Measurements from ENCODE around the gene OR5K2.

DNA sequence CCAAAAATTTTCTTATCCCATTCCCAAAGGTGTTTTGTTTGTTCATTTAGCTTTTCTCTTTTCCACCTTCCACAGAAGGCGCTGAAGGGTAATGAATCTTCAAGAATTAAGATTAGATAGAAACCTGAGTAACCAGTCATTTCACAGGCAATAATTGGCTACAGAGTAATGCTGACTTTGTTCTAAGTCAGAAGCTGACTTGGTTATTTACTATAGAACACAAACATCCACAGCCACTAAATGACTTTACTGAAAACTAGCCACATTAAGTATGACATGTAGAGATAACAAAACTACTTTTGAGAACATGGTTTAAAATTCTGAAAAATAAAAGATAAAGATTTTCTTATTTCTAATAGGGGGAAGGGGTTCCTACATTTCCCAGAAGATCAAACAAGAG lies 17.5 kb downstream of the OR5K2 start:
- TF ChIP-seq, protein P1, sequence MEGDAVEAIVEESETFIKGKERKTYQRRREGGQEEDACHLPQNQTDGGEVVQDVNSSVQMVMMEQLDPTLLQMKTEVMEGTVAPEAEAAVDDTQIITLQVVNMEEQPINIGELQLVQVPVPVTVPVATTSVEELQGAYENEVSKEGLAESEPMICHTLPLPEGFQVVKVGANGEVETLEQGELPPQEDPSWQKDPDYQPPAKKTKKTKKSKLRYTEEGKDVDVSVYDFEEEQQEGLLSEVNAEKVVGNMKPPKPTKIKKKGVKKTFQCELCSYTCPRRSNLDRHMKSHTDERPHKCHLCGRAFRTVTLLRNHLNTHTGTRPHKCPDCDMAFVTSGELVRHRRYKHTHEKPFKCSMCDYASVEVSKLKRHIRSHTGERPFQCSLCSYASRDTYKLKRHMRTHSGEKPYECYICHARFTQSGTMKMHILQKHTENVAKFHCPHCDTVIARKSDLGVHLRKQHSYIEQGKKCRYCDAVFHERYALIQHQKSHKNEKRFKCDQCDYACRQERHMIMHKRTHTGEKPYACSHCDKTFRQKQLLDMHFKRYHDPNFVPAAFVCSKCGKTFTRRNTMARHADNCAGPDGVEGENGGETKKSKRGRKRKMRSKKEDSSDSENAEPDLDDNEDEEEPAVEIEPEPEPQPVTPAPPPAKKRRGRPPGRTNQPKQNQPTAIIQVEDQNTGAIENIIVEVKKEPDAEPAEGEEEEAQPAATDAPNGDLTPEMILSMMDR (IDR thresholded peaks at IDR 0.05; ENCODE audit: insufficient read depth, low read length) = no peak
- TF ChIP-seq, protein P2, sequence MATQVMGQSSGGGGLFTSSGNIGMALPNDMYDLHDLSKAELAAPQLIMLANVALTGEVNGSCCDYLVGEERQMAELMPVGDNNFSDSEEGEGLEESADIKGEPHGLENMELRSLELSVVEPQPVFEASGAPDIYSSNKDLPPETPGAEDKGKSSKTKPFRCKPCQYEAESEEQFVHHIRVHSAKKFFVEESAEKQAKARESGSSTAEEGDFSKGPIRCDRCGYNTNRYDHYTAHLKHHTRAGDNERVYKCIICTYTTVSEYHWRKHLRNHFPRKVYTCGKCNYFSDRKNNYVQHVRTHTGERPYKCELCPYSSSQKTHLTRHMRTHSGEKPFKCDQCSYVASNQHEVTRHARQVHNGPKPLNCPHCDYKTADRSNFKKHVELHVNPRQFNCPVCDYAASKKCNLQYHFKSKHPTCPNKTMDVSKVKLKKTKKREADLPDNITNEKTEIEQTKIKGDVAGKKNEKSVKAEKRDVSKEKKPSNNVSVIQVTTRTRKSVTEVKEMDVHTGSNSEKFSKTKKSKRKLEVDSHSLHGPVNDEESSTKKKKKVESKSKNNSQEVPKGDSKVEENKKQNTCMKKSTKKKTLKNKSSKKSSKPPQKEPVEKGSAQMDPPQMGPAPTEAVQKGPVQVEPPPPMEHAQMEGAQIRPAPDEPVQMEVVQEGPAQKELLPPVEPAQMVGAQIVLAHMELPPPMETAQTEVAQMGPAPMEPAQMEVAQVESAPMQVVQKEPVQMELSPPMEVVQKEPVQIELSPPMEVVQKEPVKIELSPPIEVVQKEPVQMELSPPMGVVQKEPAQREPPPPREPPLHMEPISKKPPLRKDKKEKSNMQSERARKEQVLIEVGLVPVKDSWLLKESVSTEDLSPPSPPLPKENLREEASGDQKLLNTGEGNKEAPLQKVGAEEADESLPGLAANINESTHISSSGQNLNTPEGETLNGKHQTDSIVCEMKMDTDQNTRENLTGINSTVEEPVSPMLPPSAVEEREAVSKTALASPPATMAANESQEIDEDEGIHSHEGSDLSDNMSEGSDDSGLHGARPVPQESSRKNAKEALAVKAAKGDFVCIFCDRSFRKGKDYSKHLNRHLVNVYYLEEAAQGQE (IDR thresholded peaks at IDR 0.05; ENCODE audit: insufficient replicate concordance, low read depth) = no peak
